Inferior parietal cortex (tissue), 1 donor: ENCODE results near the gene ADAMTS19.

Experiments used
- DNase-seq: peaks from one replicate; pipeline ENCODE4 v3.0.0-alpha.2; 2016; ENCODE audit errors: extremely low spot score

Gene ADAMTS19

GRCh38 chr5:129768735-129769134 is 308.6 kb downstream of the ADAMTS19 start:
- no peak for DNase-seq

GRCh38 chr5:129770024-129770820 is 310.1 kb downstream of the ADAMTS19 start:
- DNase-seq, result no peak

DNA sequence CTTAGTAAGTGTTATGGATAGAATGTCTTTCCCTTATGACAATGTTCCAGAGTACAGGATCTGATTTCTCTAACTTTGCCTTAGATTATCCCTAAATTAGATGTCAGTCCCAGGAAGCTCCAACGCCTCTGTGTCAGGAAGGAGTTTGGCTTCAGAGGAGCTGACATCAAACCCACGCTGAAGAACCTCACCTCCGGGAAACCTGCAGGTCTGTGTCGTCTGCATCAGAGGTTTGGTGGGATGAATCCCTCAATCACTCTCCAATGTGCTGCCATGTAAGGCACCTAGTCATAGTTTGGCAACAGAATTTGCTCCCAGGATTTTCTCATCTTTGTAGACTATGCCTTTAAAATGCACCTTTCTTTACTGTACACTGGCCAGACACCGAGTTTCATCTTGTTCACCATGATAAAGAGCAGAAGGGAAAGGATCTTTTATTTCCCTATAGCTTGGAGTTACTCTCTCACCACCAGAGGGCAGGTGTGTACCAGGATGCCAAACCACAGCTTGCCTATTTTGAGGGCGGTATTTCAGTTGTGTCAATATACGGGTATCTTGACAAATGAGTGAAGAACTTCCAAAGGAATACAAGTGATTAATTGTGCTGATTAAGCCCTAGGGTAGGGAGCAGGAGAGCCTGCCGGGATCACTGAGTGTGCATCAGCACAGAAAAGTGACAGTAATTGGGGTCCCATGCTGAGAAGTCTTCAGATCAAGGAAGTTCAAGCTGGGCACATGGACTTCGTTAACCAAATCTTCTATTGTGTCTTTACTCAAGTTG is 311.1 kb downstream of the ADAMTS19 start:
- DNase-seq, result peak; percentile 91

DNA sequence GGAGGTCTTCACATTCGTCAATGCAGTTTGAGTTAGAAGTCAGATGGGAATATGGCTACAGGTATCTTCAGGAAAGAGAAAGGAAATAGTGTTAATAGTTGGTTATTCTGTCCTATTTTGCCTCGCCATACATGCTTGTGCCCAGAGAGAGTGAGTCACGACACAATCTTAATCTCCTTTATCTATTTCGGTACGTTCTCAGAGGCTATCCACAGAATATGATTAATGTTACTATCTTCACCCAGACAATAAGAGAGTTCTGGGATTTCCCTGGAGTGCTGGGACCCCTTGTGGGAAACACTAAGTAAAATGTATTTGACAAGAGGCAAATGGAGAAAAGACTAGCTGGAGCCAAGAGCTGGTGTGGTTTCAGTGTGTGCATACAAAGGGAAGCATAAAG is 313.3 kb downstream of the ADAMTS19 start:
- DNase-seq, result no peak

- no peak for DNase-seq
Measured at GRCh38 chr5:129781594-129781993, 321.5 kb downstream of the ADAMTS19 start.
